ENCODE results near the gene OASL. TPM values are rescaled to one million over a fixed set of nuclear protein-coding genes. Genes with fewer than 3 reads are reported as not detected.

Gene OASL
- total RNA-seq, 4 donors from 2014 or later = 0.11 to 0.36 (median 0.19) TPM

GRCh38 chr12:120970310-120970709, 68.7 kb downstream of the OASL start:
- DNase-seq (no peak), ATAC-seq (no peak)
- no peak overlapping the region for H3K4me3 ChIP-seq
- no peaks in the 10 kb centered on the region for H3K9me3 ChIP-seq
- in situ Hi-C loops (cut with MboI; ENCODE audit: low sequenced_read_pairs in 4 of 4) = loop anchor here (5.0 to 10.0 kb wide), 3 partner anchors 256 to 326 kb away; partner anchors contain the start of genes CABP1 (in 2 of the 4) and UNC119B (in 1 of the 4)
- no peaks in the 10 kb centered on the region for H3K4me1 ChIP-seq
- H3K36me3 ChIP-seq = no peaks in the 10 kb centered on the region
- intact Hi-C loops (cut with DNase I; ENCODE audit: low total_unique reads) = loop anchor here (10.0 kb wide), 1 partner anchor 256 kb away; the partner anchor contains the start of gene UNC119B
- H3K27me3 ChIP-seq = no peaks in the 10 kb centered on the region
- no peak overlapping the region for H3K27ac ChIP-seq
- TF ChIP-seq POLR2A (IDR thresholded peaks at IDR 0.05) (no peak), CTCF (IDR thresholded peaks at IDR 0.05 in 4 of 5, conservative IDR thresholded peaks at IDR 0.05 in 1 of 5) (no peak)

Other genes starting within 250 kb of the OASL start
- 10 to 100 TPM; 10.1 to 21.3 (median 10.6) TPM for gene SPPL3, start 134.9 kb downstream of the OASL start, total RNA-seq
- gene HNF1A, start 60.7 kb downstream of the OASL start, total RNA-seq = under 1 TPM in 2 of 4 donors, not detected in 2; 0.07 to 0.10 TPM
- gene C12orf43, start 22.8 kb downstream of the OASL start, total RNA-seq = 10 to 100 TPM in 1 of 4 donors, 1 to 10 TPM in 3; 2.9 to 13.2 (median 5.1) TPM
- gene P2RX7, start 93.6 kb upstream of the OASL start, total RNA-seq = under 1 TPM in 3 of 4 donors, not detected in 1; 0.35 to 0.46 (median 0.41) TPM
- gene P2RX4, start 170.9 kb upstream of the OASL start, total RNA-seq = 1 to 10 TPM; 3.9 to 7.9 (median 6.1) TPM